HEK293T (cell line): ENCODE data around the gene GLTP.

ENCODE experiments used
- ELF4 ChIP-seq: fragments of 450-650 bp; IDR thresholded peaks from 2 replicates; pipeline ENCODE4 v1.6.1; 2017; ENCODE audit warnings: antibody characterized with exemption
- FOXK2 ChIP-seq: fragments of 450-650 bp; IDR thresholded peaks from 2 replicates; pipeline ENCODE4 v1.6.1; 2016; ENCODE audit warnings: mild to moderate bottlenecking
- HDGF ChIP-seq: fragments of 450-650 bp; IDR thresholded peaks from 2 replicates; pipeline ENCODE4 v1.6.1; 2017; ENCODE audit warnings: antibody characterized with exemption, borderline replicate concordance
- LEF1 ChIP-seq: fragments of 450-650 bp; IDR thresholded peaks from 2 replicates; pipeline ENCODE4 v1.6.1; 2017; ENCODE audit warnings: mild to moderate bottlenecking, borderline replicate concordance
- SP1 ChIP-seq: fragments of 450-650 bp; IDR thresholded peaks from 2 replicates; pipeline ENCODE4 v1.6.1; 2017

DNA sequence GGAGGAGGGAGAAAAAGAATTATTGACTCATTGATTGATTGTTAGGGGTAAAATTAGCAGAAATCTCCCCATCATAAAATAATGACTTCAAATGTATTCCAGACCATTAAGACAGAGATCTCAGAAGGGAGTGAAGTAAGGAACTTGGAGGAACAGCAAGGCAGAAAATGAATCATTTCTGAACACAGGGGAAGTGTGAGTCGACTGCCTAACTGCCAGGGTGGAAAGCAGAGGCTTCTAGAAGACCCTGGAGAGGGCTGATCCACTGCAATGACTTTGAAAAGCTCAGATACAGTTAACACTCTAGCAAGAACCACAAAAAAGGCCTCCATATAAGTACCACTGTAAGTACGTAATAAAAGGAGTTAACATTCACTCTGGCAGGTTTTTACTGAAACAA, 9.7 kb downstream of the GLTP start:
- TF ChIP-seq ELF4 = no peak
- no peak for TF ChIP-seq FOXK2
- no peak for TF ChIP-seq LEF1
- no peak for TF ChIP-seq SP1
- no peak for TF ChIP-seq HDGF
